ENCODE results near the gene CTSW.

The CTSW gene

DNA sequence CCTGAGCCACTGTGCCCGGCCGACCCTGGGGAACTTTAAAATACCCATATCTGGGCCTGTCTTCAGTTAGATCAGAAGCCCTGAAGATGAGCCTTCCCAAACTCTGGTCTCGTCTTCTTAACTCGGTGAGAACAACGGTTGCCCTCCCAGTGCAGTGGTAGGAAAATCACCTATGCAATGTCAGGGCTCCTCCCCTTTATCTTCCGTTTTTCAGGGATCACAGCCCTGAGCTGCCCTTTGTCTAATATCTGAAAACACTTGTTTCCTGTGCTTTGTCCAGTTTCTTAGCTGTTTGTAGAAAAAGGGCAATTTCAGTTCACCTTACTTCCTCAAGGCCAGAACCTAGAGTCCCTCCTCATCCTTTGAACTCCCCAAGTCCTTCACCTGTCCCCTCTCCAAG, 49.0 kb downstream of the CTSW start:
- TF ChIP-seq, protein P1, sequence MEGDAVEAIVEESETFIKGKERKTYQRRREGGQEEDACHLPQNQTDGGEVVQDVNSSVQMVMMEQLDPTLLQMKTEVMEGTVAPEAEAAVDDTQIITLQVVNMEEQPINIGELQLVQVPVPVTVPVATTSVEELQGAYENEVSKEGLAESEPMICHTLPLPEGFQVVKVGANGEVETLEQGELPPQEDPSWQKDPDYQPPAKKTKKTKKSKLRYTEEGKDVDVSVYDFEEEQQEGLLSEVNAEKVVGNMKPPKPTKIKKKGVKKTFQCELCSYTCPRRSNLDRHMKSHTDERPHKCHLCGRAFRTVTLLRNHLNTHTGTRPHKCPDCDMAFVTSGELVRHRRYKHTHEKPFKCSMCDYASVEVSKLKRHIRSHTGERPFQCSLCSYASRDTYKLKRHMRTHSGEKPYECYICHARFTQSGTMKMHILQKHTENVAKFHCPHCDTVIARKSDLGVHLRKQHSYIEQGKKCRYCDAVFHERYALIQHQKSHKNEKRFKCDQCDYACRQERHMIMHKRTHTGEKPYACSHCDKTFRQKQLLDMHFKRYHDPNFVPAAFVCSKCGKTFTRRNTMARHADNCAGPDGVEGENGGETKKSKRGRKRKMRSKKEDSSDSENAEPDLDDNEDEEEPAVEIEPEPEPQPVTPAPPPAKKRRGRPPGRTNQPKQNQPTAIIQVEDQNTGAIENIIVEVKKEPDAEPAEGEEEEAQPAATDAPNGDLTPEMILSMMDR (IDR thresholded peaks at IDR 0.05): no peak
- Histone ChIP-seq H3K9me3 (no peaks in the 10 kb centered on the region), H3K4me1 (no peaks in the 10 kb centered on the region), H3K27ac (no peak overlapping the region), H3K27me3 (peaks cover 0 to 9% of the 10 kb centered on the region in 2 donors), H3K36me3 (peaks cover 0 to 6% (median 0%) of the 10 kb centered on the region in 3 donors), H3K4me3 (no peak overlapping the region)
- intact Hi-C loops (cut with DNase I; ENCODE audit: low total_unique reads): no loop called here
- no peak for DNase-seq

DNA sequence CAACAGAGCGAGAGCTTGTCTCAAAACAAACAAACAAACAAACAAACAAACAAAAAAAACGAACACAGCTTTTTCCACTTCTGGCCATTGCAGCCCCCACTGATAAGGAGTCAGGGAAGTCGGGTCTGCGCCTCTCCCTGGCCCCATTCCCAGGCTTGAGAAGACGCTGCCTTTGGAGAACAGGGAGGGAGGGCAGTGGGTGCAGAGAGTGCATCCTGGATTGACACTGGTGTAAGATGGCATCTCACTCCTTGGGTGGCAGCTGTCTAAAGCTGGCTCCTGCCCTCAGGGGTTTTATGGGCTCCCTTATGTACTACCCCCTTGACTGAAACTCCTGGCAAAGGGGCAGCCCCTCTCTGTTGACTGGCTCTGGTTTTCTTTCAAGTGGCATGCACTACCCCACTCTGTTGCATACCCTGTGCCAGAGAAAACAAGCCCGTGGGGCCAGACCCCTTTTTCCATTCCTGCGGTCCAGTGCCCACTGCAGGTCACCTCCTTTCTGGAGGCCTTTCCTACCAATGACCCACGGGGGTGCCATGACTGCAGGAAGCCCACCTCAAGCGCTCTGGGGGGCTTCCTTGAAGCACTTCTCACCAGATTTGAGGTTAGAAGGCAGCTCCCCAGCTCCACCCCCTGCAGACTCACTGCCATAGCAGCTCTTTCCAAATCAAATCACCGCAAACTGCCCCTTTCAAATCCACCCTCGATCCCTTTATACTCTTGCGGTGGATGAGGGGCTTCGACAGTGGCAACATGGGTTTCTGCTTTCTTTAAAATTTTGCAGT, 52.3 kb downstream of the CTSW start:
- peaks cover 0 to 11% of the 10 kb centered on the region in 2 donors for H3K27me3 ChIP-seq
- intact Hi-C loops (cut with DNase I; ENCODE audit: low total_unique reads): no loop called here
- no peaks in the 10 kb centered on the region for H3K36me3 ChIP-seq
- TF ChIP-seq, protein P1 (IDR thresholded peaks at IDR 0.05): no peak
- no peak overlapping the region for H3K4me3 ChIP-seq
- H3K4me1 ChIP-seq: no peaks in the 10 kb centered on the region
- no peaks in the 10 kb centered on the region for H3K9me3 ChIP-seq
- H3K27ac ChIP-seq: no peak overlapping the region
- DNase-seq: no peak

DNA sequence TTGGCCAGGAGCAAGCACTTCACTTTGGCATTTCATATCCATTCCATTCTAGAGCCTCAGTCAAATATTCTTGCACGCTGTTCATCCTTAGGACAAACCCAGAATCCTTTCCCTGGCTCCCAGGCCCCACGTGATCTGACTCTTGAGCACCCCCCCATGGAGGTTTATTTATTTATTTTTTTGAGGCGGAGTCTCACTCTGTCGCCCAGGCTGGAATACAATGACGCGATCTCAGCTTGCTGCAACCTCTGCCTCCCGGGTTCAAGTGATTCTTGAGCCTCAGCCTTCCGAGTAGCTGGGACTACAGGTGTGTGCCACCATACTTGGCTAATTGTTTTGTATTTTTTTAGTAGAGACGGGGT, 52.9 kb downstream of the CTSW start:
- H3K4me3 ChIP-seq: no peak overlapping the region
- TF ChIP-seq, protein P1 (IDR thresholded peaks at IDR 0.05): no peak
- no peak overlapping the region for H3K27ac ChIP-seq
- DNase-seq: no peak
- H3K27me3 ChIP-seq: peaks cover 0 to 16% of the 10 kb centered on the region in 2 donors
- no peaks in the 10 kb centered on the region for H3K36me3 ChIP-seq
- H3K9me3 ChIP-seq: no peaks in the 10 kb centered on the region
- no peaks in the 10 kb centered on the region for H3K4me1 ChIP-seq
- intact Hi-C loops (cut with DNase I; ENCODE audit: low total_unique reads): no loop called here

All from tibial artery (tissue), 4 donors.